ENCODE data around the gene COBL.

The COBL gene, protein sequence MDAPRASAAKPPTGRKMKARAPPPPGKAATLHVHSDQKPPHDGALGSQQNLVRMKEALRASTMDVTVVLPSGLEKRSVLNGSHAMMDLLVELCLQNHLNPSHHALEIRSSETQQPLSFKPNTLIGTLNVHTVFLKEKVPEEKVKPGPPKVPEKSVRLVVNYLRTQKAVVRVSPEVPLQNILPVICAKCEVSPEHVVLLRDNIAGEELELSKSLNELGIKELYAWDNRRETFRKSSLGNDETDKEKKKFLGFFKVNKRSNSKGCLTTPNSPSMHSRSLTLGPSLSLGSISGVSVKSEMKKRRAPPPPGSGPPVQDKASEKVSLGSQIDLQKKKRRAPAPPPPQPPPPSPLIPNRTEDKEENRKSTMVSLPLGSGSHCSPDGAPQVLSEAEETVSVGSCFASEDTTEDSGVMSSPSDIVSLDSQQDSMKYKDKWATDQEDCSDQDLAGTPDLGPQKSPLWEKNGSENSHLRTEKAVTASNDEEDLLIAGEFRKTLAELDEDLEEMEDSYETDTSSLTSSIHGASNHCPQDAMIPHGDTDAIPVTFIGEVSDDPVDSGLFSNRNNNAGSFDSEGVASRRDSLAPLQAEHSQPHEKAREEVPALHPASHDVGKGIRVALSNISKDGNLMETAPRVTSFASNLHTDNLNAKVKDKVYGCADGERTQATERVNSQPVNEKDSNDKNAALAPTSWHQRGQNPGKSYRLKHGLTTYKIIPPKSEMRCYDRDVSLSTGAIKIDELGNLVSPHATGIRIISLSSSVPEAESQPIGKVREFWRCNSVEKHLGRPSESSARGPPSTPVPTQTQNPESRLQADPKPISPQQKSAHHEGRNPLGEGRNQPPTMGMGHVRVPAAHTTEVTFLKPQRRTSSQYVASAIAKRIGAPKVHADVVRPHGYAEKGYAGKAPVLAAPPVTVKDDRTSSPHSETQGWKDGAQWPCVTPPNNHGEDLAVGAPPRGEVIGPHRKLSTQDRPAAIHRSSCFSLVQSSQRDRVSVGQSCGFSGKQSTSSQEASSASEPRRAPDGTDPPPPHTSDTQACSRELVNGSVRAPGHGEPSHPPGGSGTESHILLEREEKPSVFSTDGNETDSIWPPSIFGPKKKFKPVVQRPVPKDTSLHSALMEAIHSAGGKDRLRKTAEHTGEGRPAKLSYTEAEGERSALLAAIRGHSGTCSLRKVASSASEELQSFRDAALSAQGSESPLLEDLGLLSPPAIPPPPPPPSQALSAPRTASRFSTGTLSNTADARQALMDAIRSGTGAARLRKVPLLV

GRCh38 chr7:51316666-51317581 lies at the start of gene COBL:
Gene COBL (minus strand): TSS chr7:51316809. CDS start chr7:51316633, 176 bp downstream.
- Mint-ChIP-seq H3K9me3 (no peaks in the 10 kb centered on the region), H3K27ac (no peak within 1 kb of the TSS), H3K4me1 (peaks cover 11% of the 10 kb centered on the region), H3K4me3 (peak within 1 kb of the TSS; percentile 87), H3K36me3 (ENCODE audit: low read depth) (no peaks in the 10 kb centered on the region), H3K27me3 (ENCODE audit: low read depth, poor library complexity) (peaks cover 75% of the 10 kb centered on the region)
- peak; percentile 72 for DNase-seq
- no peak for TF ChIP-seq CTCF (IDR thresholded peaks at IDR 0.05)

DNA sequence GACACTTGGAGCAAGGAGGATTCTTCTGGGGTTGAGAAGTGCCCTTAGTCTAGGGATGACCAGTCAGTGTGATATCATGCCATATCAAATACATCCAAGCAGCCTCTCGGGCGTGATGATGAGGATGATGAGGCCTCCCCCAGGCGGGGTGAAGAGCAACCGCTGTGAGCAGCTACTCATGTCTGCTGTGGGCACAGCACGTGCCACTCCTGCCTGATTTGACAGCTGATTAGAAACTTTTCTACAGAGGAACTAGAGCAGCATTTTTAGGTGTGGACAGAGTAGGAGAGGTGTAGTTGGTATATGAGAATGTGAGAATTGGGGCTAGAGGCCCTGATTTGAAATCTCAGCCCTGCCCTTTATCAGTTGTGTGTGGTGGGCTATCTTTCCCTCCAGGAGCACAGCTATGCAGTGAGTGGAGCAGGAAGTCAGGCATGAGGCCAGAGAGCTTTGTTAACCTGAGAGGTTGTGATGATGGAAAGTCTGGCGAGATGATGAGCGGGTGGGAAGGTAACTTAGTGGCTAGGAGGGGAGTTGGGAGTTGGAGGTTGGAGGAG lies 49.6 kb upstream of the COBL start:
- H3K27ac Mint-ChIP-seq: no peak overlapping the region
- no peaks in the 10 kb centered on the region for H3K36me3 Mint-ChIP-seq (ENCODE audit: low read depth)

GRCh38 chr7:51357821-51358220 lies 41.2 kb upstream of the COBL start:
- Mint-ChIP-seq H3K4me3 (no peak overlapping the region), H3K9me3 (peaks cover 7% of the 10 kb centered on the region), H3K27ac (no peak overlapping the region), H3K36me3 (ENCODE audit: low read depth) (no peaks in the 10 kb centered on the region), H3K4me1 (peaks cover 22% of the 10 kb centered on the region), H3K27me3 (ENCODE audit: low read depth, poor library complexity) (peaks cover 12% of the 10 kb centered on the region)
- DNase-seq: no peak
- no peak for TF ChIP-seq CTCF (IDR thresholded peaks at IDR 0.05)

More for the DNA sequence above, 49.6 kb upstream of the COBL start:
- H3K9me3 Mint-ChIP-seq: peaks cover 3% of the 10 kb centered on the region
- H3K27me3 Mint-ChIP-seq (ENCODE audit: low read depth, poor library complexity): peaks cover 3% of the 10 kb centered on the region
- no peak for TF ChIP-seq CTCF (IDR thresholded peaks at IDR 0.05)
- no peak for DNase-seq
- H3K4me3 Mint-ChIP-seq: no peak overlapping the region
- peaks cover 7% of the 10 kb centered on the region for H3K4me1 Mint-ChIP-seq

GRCh38 chr7:51356849-51357516 lies 40.4 kb upstream of the COBL start:
- Mint-ChIP-seq H3K9me3 (peaks cover 4% of the 10 kb centered on the region), H3K27ac (peak overlapping the region; percentile 83), H3K36me3 (ENCODE audit: low read depth) (no peaks in the 10 kb centered on the region), H3K27me3 (ENCODE audit: low read depth, poor library complexity) (peaks cover 12% of the 10 kb centered on the region), H3K4me1 (peaks cover 22% of the 10 kb centered on the region), H3K4me3 (no peak overlapping the region)
- no peak for TF ChIP-seq CTCF (IDR thresholded peaks at IDR 0.05)
- peak; percentile 18 for DNase-seq
